Measurements from ENCODE around the gene CD79B.
"Not testable (repeated sequence)": the region's sequence is repeated elsewhere in the genome, so short reads cannot be mapped to it uniquely, and the experiment has no call there.

The CD79B gene

GRCh38 chr17:63909586-63909985 lies 22.5 kb downstream of the CD79B start:
- DNase-seq, result not testable (repeated sequence)

GRCh38 chr17:63907161-63907778 lies 24.9 kb downstream of the CD79B start:
- DNase-seq, result not testable (repeated sequence)

- DNase-seq, result not testable (repeated sequence)
Measured at GRCh38 chr17:63904796-63905195, 27.3 kb downstream of the CD79B start.

GRCh38 chr17:63903787-63904201 lies 28.3 kb downstream of the CD79B start:
- DNase-seq, result peak; percentile 2

- DNase-seq, result peak; percentile 34
Measured at GRCh38 chr17:63901971-63902370, 30.2 kb downstream of the CD79B start.

GRCh38 chr17:63898899-63899798 lies 33.0 kb downstream of the CD79B start:
- DNase-seq, result not testable (repeated sequence)

- not testable (repeated sequence) for DNase-seq
Measured at GRCh38 chr17:63896524-63897354, 35.4 kb downstream of the CD79B start, which contains the start of gene CSH1. Gene CSH1, minus strand, starts transcription at chr17:63896574. Its CDS starts 63 bp downstream, at chr17:63896511.

GRCh38 chr17:63894821-63895220 lies 37.3 kb downstream of the CD79B start:
- DNase-seq, result not testable (repeated sequence)

- not testable (repeated sequence) for DNase-seq
Measured at GRCh38 chr17:63894021-63894420, 38.1 kb downstream of the CD79B start.

- not testable (repeated sequence) for DNase-seq
Measured at GRCh38 chr17:63892316-63893037, 39.7 kb downstream of the CD79B start.

GRCh38 chr17:63889026-63889848 lies 42.9 kb downstream of the CD79B start:
- peak; percentile 34 for DNase-seq

- not testable (repeated sequence) for DNase-seq
Measured at GRCh38 chr17:63885119-63885518, 47.0 kb downstream of the CD79B start.

GRCh38 chr17:63882626-63883126 lies 49.5 kb downstream of the CD79B start:
- DNase-seq, result not testable (repeated sequence)

GRCh38 chr17:63881935-63882601 lies 50.1 kb downstream of the CD79B start, which contains the start of gene GH2:
Gene GH2, minus strand, starts transcription at chr17:63881944. Its CDS starts 143 bp downstream, at chr17:63881801.
- DNase-seq, result peak; percentile 41

GRCh38 chr17:63881337-63881736 lies 50.8 kb downstream of the CD79B start:
- DNase-seq, result not testable (repeated sequence)

GRCh38 chr17:63880706-63881105 lies 51.4 kb downstream of the CD79B start:
- DNase-seq, result no peak
